ENCODE results near the gene CARD16.
"Not testable (repeated sequence)": the region's sequence is repeated elsewhere in the genome, so short reads cannot be mapped to it uniquely, and the experiment has no call there.

The CARD16 gene

DNA sequence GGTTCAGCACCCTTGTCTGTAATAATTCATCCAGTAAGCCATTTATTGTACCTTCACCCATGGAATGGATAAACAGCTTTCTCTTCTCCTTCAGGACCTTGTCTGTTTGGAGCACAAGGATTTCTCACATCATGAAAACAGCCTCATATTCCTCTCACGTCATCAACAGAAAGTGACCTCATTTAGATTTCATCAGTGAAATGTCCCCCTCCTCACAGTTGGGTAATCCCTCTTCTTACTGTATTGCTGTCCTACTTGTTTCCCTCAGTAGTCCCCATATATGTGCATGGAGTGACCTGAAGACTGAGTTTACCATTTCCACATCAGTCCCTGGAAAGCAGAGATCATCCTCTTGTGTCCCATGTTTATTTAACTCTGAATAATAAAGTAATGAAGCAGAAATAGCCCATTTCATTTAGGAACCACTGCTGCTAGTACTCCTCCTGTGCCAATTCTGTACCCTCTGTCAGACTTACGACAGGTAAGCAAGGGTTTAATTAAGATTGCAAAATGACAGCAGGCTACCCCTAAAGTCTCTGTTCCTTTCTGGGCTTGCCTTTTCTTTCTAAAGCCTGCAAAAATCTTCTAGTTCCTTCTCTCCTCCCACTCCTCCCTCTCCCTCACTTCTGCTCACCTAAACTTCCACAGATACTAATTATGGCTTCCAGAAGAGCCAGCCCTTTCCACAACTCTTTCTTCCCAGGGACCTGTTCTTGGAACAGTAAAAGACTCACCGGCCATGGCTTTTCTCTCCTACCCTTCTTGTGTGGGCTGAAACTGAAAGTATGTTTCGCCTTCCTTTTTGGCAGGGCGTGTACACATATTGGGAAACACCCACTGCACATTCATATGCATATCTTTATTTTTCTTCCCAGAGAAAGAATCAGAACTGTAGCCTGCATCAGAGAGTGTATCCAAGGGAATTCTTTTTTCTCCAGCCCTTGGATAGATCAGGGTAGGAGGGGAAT is at the start of gene CARD16:
TSS of gene CARD16 (minus strand) at position 779 of the 968 bp plus-strand sequence. CDS start at position 741, 38 bp downstream.
- not testable (repeated sequence) for ATAC-seq

DNA sequence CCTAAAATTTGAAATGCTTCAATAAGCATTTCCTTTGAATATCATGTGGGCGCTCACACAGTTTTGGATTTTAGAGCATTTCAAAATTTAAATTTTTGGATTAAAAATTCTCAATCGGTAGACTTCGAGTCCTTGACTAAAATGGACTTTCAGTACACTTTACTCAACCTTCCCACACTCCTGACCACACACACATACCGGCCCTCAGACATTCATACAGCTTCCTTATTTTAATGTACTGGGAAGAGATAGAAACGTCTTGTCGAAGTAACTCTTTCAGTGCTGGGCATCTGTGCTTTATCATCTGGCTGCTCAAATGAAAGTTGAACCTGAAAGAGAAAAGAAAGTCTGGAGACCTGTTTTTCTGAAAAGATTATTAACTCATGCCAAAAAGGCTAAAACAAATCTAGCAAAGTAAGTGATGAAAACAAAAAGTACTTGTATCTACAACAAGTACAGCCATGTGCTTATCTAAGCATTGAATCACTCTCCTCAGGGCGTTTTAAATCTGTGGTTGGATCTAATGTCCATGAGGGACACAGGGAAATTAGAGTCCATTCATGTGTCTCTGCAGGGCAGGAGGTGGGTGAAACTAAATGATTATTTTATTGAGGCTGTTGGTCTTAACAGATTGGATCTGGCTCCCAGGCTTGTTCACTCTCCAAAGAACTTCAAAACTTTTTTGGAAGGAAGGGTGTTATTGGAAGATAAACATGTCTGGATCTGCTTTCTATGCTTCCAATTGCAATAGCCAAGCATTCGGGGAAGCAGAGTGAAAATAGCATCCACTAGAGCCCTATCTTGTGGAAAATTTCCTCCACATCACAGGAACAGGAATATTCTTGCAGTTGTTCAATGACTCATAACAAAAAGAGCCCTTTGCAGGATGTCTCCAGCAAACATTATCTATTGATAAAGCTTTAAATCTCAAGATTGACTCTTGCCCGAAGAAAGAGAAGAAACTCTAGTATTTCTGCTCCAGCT is 47.4 kb upstream of the CARD16 start:
- no peak for TF ChIP-seq ZNF8 (CRISPR knock-in tag; IDR thresholded peaks at IDR 0.05)
- no peak for TF ChIP-seq ZFP3 (CRISPR knock-in tag; IDR thresholded peaks at IDR 0.05)
- TF ChIP-seq, protein P1, sequence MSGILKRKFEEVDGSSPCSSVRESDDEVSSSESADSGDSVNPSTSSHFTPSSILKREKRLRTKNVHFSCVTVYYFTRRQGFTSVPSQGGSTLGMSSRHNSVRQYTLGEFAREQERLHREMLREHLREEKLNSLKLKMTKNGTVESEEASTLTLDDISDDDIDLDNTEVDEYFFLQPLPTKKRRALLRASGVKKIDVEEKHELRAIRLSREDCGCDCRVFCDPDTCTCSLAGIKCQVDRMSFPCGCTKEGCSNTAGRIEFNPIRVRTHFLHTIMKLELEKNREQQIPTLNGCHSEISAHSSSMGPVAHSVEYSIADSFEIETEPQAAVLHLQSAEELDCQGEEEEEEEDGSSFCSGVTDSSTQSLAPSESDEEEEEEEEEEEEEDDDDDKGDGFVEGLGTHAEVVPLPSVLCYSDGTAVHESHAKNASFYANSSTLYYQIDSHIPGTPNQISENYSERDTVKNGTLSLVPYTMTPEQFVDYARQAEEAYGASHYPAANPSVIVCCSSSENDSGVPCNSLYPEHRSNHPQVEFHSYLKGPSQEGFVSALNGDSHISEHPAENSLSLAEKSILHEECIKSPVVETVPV (CRISPR knock-in tag; IDR thresholded peaks at IDR 0.05): no peak
- TF ChIP-seq, protein P2, sequence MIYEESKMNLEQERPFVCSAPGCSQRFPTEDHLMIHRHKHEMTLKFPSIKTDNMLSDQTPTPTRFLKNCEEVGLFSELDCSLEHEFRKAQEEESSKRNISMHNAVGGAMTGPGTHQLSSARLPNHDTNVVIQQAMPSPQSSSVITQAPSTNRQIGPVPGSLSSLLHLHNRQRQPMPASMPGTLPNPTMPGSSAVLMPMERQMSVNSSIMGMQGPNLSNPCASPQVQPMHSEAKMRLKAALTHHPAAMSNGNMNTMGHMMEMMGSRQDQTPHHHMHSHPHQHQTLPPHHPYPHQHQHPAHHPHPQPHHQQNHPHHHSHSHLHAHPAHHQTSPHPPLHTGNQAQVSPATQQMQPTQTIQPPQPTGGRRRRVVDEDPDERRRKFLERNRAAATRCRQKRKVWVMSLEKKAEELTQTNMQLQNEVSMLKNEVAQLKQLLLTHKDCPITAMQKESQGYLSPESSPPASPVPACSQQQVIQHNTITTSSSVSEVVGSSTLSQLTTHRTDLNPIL (CRISPR knock-in tag; IDR thresholded peaks at IDR 0.05; ENCODE audit: low read depth): no peak
- TF ChIP-seq SNAI2 (CRISPR knock-in tag; IDR thresholded peaks at IDR 0.05): no peak
- no peak for TF ChIP-seq PPARA (CRISPR knock-in tag; IDR thresholded peaks at IDR 0.05; ENCODE audit: borderline replicate concordance)
- TF ChIP-seq, protein P3, sequence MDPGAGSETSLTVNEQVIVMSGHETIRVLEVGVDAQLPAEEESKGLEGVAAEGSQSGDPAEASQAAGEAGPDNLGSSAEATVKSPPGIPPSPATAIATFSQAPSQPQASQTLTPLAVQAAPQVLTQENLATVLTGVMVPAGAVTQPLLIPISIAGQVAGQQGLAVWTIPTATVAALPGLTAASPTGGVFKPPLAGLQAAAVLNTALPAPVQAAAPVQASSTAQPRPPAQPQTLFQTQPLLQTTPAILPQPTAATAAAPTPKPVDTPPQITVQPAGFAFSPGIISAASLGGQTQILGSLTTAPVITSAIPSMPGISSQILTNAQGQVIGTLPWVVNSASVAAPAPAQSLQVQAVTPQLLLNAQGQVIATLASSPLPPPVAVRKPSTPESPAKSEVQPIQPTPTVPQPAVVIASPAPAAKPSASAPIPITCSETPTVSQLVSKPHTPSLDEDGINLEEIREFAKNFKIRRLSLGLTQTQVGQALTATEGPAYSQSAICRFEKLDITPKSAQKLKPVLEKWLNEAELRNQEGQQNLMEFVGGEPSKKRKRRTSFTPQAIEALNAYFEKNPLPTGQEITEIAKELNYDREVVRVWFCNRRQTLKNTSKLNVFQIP (CRISPR knock-in tag; IDR thresholded peaks at IDR 0.05; ENCODE audit: borderline replicate concordance, low read depth): no peak
- no peak for TF ChIP-seq ARNTL (CRISPR knock-in tag; IDR thresholded peaks at IDR 0.05; ENCODE audit: borderline replicate concordance, low read depth)
- TF ChIP-seq OSR1 (CRISPR knock-in tag; IDR thresholded peaks at IDR 0.05): no peak
- no peak for TF ChIP-seq ZC3H10 (CRISPR knock-in tag; IDR thresholded peaks at IDR 0.05)
- TF ChIP-seq ZNF565 (CRISPR knock-in tag; conservative IDR thresholded peaks at IDR 0.05; ENCODE audit: low read depth): no peak
- no peak for ATAC-seq

DNA sequence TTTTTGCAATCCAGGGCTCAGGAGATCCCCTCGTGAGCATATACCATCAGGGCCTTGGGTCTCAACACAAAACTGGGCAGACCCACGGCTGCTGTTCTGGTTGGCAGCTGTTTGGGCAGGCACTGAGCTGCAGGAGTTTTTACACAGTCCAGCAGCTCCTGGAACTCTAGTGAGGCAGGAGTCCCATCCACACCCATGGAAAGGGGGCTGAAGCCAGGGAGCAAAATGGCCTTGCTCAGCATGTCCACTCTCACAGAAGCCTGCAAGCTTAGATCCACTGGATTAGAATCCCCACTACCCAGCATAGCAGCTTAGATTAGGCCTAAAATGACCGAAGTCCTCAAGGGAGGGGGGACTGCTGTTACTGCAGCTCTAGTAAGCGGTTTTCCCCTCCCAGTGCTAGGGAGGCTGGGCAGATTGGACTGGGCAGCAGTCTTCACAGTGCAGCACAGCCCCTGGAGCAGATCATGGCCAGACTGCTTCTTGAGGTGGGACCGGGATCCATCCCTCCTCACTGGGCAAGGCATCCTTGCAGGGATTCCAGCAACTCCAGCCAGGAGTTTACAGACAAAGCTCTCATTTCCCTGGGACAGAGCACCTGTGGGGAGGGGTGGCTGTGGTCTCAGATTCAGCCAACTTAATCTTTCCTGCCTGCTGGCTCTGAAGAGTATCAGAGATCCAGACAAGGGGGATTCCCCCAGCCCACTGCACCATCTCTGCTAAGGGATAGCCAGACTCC is 36.4 kb upstream of the CARD16 start:
- ATAC-seq: no peak

DNA sequence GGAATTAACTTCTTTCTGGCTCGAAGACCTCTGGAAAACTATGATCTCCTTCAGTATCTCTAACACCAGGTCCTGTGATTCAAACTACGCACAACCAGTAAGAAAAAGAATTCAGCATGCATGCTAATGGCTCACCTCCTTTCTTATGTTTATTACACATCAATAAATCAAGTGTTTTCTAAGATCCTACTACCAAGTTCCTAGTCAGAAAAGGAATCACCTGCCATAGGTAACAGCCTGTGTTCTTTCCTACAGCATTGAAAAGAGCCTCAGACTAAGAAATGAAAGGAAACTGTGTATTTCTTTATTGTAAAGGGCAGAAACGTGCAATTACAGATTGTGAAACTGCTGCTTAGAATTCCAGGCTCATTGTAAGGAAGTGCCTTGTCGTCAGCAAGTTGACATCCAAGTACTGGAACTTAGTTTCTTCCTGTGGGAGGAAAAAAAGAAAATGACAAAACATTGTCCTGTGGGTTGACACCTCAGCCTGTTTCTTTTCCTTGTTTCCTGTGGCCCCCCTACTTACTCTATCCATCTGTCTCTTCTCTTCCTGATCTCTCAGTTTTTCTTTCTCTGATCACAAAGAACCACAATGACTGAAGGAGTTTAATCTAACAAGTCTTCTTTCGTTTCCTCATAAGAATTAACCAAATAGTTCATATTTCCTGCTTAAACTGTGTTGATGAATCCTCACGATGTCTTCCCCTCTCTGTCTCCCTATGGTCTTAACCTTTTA is 35.2 kb upstream of the CARD16 start:
- not testable (repeated sequence) for ATAC-seq

More for the DNA sequence above, 36.4 kb upstream of the CARD16 start:
- no peak for TF ChIP-seq ISL1 (CRISPR knock-in tag; IDR thresholded peaks at IDR 0.05)
- no peak for TF ChIP-seq CSDC2 (CRISPR knock-in tag; IDR thresholded peaks at IDR 0.05)
- no peak for TF ChIP-seq TOX (CRISPR knock-in tag; IDR thresholded peaks at IDR 0.05; ENCODE audit: borderline replicate concordance)
- TF ChIP-seq, protein P4, sequence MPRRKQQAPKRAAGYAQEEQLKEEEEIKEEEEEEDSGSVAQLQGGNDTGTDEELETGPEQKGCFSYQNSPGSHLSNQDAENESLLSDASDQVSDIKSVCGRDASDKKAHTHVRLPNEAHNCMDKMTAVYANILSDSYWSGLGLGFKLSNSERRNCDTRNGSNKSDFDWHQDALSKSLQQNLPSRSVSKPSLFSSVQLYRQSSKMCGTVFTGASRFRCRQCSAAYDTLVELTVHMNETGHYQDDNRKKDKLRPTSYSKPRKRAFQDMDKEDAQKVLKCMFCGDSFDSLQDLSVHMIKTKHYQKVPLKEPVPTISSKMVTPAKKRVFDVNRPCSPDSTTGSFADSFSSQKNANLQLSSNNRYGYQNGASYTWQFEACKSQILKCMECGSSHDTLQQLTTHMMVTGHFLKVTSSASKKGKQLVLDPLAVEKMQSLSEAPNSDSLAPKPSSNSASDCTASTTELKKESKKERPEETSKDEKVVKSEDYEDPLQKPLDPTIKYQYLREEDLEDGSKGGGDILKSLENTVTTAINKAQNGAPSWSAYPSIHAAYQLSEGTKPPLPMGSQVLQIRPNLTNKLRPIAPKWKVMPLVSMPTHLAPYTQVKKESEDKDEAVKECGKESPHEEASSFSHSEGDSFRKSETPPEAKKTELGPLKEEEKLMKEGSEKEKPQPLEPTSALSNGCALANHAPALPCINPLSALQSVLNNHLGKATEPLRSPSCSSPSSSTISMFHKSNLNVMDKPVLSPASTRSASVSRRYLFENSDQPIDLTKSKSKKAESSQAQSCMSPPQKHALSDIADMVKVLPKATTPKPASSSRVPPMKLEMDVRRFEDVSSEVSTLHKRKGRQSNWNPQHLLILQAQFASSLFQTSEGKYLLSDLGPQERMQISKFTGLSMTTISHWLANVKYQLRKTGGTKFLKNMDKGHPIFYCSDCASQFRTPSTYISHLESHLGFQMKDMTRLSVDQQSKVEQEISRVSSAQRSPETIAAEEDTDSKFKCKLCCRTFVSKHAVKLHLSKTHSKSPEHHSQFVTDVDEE (CRISPR knock-in tag; IDR thresholded peaks at IDR 0.05): no peak

All from SK-N-SH treated with all-trans-retinoic acid at 6 μM for 48 hours (cell line).